OCI-LY1 (cell line): ENCODE results near the gene MINDY1.

Experiments
- EZH2 ChIP-seq: fragments of 200-600 bp; sonication (generic), shearing (Covaris generic); IDR thresholded peaks from 2 replicates; pipeline ENCODE4 v1.8.0; 2017; ENCODE audit warnings: borderline replicate concordance, mixed run types, mild to moderate bottlenecking, antibody characterized with exemption, low read length, moderate library complexity, mixed read lengths
- TF ChIP-seq, protein P1 (sequence below): fragments of 200-600 bp; sonication (generic), shearing (Covaris generic); IDR thresholded peaks from 2 replicates; pipeline ENCODE4 v1.5.1; 2017; ENCODE audit warnings: mild to moderate bottlenecking, antibody characterized with exemption, low read length, moderate library complexity, mixed read lengths

DNA sequence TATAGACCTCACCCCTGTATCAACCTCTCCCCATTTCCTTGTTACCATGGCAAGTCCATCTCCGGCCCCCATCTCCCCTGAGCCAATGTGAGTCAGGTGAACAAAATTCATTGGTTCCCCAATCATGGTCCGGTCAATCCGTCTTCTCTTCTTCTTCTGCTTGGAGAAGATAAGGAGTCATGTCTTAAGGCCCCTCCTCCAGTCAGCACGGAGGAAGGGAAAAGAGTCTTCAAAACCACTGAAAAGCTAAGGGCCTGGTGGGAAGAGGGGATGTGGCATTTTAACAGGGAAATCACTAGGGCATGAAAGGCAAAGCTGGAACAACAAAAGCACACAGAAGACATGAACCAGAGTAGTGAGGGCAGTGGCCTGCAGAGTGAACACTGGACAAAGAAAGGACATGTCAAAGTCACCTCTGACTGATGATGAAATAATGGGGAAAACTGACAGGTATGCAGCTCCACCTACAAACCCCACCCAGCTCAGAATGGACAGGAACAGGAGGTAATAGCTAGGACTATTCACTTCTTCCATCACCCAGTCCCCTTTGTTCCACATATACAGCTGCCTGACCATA is 48.4 kb upstream of the MINDY1 start:
- TF ChIP-seq, protein P1, sequence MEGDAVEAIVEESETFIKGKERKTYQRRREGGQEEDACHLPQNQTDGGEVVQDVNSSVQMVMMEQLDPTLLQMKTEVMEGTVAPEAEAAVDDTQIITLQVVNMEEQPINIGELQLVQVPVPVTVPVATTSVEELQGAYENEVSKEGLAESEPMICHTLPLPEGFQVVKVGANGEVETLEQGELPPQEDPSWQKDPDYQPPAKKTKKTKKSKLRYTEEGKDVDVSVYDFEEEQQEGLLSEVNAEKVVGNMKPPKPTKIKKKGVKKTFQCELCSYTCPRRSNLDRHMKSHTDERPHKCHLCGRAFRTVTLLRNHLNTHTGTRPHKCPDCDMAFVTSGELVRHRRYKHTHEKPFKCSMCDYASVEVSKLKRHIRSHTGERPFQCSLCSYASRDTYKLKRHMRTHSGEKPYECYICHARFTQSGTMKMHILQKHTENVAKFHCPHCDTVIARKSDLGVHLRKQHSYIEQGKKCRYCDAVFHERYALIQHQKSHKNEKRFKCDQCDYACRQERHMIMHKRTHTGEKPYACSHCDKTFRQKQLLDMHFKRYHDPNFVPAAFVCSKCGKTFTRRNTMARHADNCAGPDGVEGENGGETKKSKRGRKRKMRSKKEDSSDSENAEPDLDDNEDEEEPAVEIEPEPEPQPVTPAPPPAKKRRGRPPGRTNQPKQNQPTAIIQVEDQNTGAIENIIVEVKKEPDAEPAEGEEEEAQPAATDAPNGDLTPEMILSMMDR: no peak
- no peak for TF ChIP-seq EZH2
